HG02610 (cell line): ENCODE data around the gene PUM2.
A peak's percentile ranks its signal among the peaks of the same experiment; 100 is the strongest.
"Not testable (repeated sequence)": the region's sequence is repeated elsewhere in the genome, so short reads cannot be mapped to it uniquely, and the experiment has no call there.

ENCODE experiments used
- ATAC-seq: cut with Tn5 transposase; IDR thresholded peaks from one replicate; pipeline ENCODE4 v1.9.1; 2021; ENCODE audit warnings: mild to moderate bottlenecking, moderate library complexity; ENCODE audit not compliant: unreplicated experiment

The PUM2 gene

DNA sequence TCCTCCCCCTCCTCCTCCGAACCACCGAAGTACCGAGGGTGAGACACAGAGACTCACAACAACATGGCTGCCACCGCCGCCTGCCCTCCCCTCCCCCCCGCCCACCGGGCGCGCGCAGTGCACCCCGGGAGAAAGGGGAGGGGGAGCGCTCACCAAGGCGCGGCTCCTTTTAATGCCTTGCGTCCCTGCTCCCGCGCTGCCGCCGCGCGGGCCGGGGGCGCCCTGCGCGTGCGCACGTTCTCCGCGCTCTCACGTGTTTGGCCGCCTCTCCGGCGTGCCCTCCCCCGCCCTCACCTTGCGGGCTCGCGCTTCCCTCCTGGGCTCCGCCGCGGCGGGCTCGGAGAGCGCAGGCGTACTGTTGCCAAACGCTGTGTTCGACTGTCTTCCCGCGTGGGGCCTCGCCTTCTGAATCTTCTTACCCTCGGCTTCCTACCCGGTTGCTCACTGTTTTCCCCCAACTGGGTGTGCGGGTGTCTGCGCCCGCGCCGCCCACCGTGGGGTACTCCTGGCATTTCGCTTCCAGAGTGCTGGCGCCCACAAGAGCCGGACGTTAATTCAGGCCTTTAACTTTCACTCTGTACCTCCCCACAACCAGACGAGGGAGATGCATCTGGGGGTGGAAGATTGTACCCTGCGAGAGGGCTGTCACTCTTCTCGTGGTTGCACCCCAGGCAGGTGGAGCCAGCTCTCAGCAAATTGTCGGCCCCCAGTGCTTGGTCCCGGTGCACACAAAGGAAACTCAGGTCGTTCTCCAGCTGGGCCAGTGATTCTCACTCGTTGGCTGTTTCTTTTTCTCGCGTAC, at the start of gene PUM2:
Gene PUM2 (minus strand): TSS at position 92 of the 802 bp plus-strand sequence. CDS start 23,484 bp downstream, outside the sequence.
- peak; percentile 86 for ATAC-seq

DNA sequence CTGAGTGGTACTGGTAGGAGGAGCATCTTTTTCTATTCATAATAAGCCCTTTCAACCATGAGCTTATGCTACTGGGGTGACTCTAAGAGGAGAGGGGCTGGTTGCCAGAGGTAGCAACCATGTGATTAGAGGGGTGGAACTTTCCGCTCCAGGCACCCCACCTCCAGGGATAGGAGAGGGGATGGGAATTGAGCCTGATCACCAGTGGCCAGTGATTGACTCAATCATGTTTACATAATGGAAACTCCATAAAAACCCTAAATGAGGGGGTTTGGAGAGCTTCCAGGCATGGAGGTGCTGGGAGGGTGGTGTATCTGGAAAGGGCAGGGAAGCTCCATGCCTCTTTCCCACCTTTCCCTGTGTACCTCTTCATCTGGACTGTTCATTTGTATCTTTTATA, 49.7 kb upstream of the PUM2 start:
- ATAC-seq, result no peak

DNA sequence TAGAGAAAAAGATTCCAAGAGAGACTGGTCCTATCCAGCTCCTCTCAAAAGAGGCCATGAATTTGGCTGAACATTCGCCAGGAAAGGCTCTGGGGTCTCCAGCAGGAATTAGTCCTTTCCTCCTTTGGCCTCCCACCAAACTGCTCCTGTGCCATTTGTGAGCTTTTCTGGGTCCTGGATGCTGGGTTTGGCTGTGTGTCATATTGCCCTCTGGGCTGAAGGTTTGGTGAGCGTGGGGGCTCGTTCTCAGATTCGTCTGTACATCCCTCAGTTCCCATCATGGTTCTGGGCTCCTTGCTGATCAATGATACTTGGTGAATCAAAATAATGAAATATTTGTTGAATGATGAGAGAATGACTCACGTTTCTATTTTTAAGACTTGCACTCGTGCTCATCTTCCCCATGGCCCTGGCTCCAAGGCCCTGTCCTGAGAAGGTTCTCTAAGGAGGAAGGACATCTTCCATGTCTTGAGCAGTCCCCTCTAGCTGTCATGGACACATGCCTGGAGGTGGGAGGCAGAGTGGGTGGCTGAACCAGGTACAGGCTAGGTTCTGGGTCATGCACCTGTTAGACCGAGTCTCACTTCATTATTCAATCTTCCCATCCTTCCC, 48.4 kb upstream of the PUM2 start:
- no peak for ATAC-seq

- no peak for ATAC-seq
Measured at GRCh38 chr2:20397811-20398447, 47.3 kb upstream of the PUM2 start.

GRCh38 chr2:20396356-20397000, 45.8 kb upstream of the PUM2 start:
- no peak for ATAC-seq

DNA sequence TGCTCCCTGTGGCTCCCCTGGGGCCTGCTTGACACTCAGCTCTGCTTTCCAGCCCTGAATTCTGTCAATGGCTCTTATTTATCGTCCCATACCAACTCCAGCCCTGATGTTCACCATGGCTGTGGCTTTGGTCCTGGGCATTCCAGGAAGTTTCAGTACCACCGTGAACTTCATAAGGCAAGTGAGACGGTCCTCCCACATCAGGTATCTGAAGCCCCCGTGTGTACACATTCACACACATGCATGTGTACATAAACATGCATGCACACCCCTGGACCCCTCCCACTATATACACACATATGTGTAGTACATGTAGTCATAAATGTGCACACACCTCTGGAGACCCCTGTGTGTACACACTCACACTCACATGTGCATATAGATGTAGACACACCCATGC, 43.3 kb upstream of the PUM2 start:
- ATAC-seq, result no peak

DNA sequence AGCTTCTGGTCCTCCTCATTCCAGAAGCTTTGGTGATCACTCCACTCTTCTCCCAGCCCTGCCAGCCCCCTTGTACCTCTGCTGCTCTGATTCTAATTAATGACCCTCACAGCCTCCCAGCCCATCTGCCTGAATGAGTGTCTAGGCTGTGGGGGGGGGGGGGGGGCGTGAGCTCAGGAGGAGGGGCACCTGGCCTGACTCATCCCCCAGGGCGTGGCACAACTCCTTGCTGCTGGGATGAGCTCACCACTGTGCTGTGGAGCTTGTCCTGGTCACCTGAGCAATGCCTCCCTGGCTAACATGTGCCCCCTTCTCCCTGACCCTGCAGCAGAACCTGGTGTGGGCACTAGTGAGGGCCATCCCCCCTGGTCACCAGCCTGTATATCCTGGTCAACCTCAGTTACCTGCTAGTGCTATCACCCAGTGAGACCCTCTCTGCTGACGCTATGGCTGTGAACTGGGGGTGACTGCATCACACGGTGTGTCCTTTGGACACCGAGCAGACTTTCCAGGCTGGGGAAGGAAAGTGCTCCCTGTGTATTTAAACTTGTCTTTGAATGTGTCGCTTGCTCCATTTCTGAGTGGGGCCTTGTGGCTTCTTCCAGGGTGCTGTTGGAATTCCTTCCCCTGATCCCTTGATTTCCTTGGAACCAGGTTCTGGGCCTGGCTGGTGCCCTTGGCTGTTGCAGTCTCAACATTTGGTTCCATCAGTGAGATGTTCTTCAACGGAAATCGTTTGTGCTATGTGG, 41.5 kb upstream of the PUM2 start:
- ATAC-seq, result no peak

- no peak for ATAC-seq
Measured at GRCh38 chr2:20390524-20391123, 40.0 kb upstream of the PUM2 start.

DNA sequence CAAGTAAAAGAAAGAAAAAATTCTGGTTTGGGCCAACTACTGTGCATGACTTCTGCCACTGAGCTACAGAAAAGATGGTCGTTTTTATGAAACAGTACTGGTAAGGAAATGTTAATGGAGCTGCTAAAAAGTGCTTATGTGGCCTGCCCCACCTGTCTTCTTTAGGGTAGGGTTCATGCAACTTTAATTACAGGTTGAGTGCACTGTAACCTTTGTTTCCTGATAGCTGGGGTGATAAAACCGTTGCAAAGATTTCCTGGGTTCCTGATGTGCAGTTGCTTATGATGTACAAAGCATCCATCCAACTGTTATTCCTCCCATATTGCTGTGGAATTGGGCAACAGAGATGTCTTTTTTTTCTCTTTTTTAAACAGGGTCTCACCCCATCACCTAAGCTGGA, 34.3 kb upstream of the PUM2 start:
- ATAC-seq, result no peak

- ATAC-seq, result no peak
Measured at GRCh38 chr2:20382965-20383810, 32.5 kb upstream of the PUM2 start.

- ATAC-seq, result no peak
Measured at GRCh38 chr2:20381457-20381856, 30.8 kb upstream of the PUM2 start.

DNA sequence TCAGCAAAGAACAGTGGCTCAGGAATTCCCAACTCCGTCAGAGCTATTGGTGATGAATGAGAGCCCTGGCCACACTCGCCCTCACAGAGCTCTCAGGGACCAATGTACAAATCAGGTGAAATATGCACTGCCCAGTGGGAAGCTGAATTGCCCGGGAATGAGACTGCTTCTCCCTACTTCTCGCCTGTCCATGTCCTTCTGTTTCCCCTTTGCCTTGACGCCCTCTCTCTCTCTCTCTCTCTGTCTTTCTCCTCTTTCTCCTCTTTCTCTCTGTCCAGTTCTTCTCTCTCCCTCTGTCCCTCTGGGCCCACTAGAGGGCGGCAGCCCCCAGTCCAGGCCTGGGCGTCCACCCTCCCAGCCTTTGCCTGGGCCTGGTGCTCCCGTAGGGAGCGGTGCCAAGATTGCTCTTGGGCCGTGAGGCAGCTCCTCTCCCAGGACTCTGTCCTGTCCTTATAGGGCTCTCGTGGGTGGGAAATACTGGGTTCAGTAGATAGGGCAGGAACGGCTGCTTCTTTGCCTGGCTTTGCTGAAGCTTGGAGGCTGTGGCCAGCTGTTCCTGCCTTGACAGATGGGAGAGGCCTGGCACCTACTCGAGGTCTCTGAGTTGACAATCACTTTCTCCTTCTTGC, 28.4 kb upstream of the PUM2 start:
- no peak for ATAC-seq

DNA sequence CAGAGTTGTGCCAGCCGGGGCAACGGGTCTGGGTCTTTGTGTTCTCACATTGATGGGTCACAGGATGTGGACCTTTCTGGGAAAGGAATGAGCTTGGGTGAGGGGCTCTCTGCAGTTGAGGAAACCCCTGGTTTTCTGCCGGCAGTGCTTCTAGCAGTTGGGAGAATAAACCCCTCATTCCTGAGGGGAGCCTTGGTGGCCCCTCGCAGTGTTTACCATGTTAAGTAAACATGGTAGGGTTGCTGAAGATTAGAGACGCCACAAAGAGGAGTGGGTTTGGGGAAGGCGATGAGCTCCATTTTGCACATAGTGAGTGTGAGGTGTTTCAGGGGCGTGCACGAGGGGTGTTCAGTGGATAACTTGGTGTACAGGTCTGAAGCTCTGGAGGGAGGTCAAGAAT, 27.7 kb upstream of the PUM2 start:
- no peak for ATAC-seq

DNA sequence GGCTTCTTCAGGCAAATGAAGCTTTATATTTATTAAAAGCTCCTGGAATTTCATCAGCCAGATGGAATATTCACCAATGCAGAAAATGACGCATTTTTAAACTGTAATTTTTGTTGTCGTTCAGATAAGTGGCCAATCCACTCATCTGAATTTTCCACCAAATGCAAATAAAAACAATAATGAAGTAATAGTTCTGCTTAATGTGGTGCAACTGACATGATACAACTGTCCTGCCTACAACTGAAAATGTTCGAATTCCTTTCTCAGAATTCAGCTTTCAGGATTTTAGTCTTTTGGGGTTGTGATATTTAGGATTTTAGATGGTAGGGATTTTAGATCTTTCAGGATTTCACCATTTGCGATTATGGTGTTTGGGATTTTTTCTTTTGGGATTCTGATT, 27.1 kb upstream of the PUM2 start:
- ATAC-seq, result no peak

- not testable (repeated sequence) for ATAC-seq
Measured at GRCh38 chr2:20374982-20375381, 24.3 kb upstream of the PUM2 start.

DNA sequence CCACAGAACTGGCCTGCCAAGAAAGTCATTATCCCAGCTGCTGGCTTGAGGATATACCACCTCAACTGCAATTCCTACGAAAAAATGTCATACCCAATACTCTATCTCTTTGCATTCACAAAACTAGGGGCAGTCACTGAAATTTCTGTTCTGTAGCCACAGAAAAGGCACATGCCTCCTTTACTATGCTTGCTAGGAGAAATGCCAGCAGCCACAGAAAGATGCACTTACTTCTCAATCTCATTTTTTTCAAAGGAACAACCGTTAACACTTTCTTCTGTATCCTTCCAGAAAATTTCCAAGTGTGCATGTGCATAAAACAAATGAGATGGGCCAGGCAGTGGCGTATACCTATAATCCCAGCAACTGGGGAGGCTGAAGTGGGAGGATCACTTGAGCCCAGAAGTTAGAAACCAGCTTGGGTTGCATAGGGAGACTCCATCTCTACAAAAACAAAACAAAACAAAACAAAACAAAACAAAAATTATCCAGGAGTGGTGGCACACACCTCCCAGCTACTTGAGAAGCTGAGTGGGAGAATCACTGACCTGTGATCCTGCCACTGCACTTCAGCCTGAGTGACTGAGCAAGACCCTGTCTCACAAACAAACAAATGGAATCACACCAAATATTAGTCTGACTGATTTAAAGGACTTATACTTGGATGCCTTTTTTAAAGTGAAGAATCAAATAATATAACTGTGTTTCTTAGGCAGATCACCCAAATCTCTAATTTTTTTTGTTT, 22.4 kb upstream of the PUM2 start:
- ATAC-seq, result no peak

DNA sequence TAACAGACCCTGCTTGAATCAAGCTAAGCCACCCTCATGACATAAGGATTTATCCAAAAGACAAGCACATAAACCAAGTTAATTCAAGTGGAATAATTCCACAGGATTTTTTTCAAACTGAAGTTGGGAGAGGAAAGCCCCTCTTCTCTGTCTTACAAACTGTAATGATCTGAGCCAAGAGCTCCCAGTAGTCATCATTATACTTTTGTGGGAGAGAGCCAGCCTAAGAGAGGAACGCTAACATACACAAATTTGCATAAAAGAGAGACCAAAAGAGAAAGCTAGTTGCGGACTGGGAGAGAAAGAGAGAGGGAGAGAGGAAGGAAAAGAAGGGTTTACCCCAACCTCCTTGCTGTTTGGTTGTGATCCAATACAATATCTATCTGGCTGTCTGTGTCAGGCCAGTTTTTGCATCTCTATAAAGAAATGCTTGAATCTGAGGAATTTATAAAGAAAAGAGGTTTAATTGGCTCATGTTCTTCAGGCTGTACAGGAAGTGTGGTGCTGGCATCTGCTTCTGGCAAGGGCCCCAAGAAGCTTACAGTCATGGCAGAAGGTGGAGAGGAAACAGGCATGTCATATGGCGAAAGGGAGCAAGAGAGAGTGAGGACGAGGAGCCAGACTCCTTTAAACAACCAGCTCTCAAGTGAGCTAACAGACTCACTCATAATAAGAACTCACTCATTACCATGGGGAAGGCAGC, 20.8 kb upstream of the PUM2 start:
- no peak for ATAC-seq

- ATAC-seq, result no peak
Measured at GRCh38 chr2:20370191-20370590, 19.5 kb upstream of the PUM2 start.
